COR-L47 (cell line): ENCODE measurements around the gene COL4A1.
A peak's percentile ranks its signal among the peaks of the same experiment; 100 is the strongest.

Experiments
- DNase-seq: peaks from one replicate; lab custom pipeline; 2025; lab: John Stamatoyannopoulos, UW

COL4A1 gene

GRCh38 chr13:110109910-110110309 is 197.0 kb downstream of the COL4A1 start:
- DNase-seq = no peak

- no peak for DNase-seq
These were observed 197.7 kb downstream of the COL4A1 start for GRCh38 chr13:110109140-110109783.

- DNase-seq = peak; percentile 77
These were observed 198.4 kb downstream of the COL4A1 start for GRCh38 chr13:110108348-110109139.

GRCh38 chr13:110107568-110108347 is 199.2 kb downstream of the COL4A1 start:
- peak; percentile 45 for DNase-seq

GRCh38 chr13:110106726-110107125 is 200.2 kb downstream of the COL4A1 start:
- DNase-seq = no peak

GRCh38 chr13:110105136-110105535 is 201.8 kb downstream of the COL4A1 start:
- no peak for DNase-seq

- no peak for DNase-seq
These were observed 203.4 kb downstream of the COL4A1 start for GRCh38 chr13:110103534-110103933.

DNA sequence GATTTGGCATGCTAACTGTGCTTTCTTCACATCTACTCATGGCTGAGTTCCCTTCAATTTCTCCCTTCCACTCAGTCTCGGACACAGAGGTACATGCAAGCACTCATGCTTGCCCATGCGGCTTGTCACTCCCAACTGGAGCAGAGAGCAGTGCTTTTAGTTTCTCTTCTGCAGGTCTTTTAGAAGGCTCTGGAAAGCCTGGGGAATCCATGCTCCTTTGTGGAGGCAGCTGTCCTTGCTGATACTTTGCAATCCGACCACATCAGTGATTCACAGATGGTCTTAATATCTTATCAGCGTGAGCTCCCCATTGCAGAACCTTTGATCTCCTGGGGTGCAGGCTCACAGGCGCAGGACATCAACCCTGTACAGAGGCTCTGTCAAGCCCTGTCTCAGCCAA is 203.9 kb downstream of the COL4A1 start:
- no peak for DNase-seq

DNA sequence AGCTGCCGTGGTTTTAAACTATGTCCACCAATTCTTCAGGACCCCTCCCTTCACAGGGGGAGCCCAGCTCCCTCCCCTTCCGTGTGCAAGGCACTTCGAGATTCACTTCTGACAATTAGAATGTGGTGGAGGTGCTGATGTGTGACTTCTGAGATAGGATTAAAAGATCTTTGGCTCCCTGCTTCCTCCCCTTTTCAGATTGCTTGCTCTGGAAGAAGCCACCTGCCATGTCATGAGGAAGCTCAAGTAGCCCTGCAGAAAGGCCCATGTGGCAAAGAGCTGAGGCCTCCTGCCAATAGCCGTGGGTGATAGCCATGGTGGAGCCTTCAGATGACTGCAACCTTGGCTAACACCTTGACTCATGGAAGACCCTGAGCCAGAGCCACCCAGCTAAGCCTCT is 204.9 kb downstream of the COL4A1 start:
- DNase-seq = no peak

- no peak for DNase-seq
These were observed 207.0 kb downstream of the COL4A1 start for GRCh38 chr13:110099922-110100321.
